Choroid plexus epithelial cell (primary cell): ENCODE results near the gene SLC35F1.

ENCODE experiments used
- DNase-seq: peaks from one replicate; pipeline ENCODE4 v3.0.0-alpha.2; 2010; ENCODE audit warnings: low read depth
- H3K4me3 ChIP-seq: 2 replicates; pipeline ENCODE4 v1.5.1; 2011; ENCODE audit warnings: low read depth, mild to moderate bottlenecking, control low read depth, low read length, moderate library complexity
- TF ChIP-seq, protein P1 (sequence below): conservative IDR thresholded peaks from 2 replicates; pipeline ENCODE4 v1.5.1; 2011; ENCODE audit warnings: low read depth, mild to moderate bottlenecking, control low read depth, inconsistent platforms, low read length, moderate library complexity

Gene SLC35F1

DNA sequence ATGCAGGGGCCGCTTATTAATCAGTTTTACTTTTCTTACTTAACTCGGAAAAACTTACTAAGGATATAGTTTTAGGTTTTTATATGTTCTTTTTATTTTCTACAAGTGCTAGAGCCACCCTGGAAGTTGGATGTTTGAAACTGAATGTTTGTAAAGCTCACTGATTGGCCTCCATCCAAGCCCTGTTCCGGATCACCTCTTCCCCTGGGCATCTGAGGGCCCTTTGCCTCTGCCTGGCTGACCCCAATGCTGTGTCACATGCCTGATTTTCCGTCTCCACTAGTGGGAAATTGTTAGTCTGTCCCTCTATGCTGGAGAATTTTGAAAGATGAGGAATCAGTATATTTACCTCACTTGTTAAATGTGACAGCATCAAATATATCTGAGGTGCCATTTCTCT, 79.3 kb downstream of the SLC35F1 start:
- no peak overlapping the region for H3K4me3 ChIP-seq
- DNase-seq = no peak
- TF ChIP-seq, protein P1, sequence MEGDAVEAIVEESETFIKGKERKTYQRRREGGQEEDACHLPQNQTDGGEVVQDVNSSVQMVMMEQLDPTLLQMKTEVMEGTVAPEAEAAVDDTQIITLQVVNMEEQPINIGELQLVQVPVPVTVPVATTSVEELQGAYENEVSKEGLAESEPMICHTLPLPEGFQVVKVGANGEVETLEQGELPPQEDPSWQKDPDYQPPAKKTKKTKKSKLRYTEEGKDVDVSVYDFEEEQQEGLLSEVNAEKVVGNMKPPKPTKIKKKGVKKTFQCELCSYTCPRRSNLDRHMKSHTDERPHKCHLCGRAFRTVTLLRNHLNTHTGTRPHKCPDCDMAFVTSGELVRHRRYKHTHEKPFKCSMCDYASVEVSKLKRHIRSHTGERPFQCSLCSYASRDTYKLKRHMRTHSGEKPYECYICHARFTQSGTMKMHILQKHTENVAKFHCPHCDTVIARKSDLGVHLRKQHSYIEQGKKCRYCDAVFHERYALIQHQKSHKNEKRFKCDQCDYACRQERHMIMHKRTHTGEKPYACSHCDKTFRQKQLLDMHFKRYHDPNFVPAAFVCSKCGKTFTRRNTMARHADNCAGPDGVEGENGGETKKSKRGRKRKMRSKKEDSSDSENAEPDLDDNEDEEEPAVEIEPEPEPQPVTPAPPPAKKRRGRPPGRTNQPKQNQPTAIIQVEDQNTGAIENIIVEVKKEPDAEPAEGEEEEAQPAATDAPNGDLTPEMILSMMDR = no peak

DNA sequence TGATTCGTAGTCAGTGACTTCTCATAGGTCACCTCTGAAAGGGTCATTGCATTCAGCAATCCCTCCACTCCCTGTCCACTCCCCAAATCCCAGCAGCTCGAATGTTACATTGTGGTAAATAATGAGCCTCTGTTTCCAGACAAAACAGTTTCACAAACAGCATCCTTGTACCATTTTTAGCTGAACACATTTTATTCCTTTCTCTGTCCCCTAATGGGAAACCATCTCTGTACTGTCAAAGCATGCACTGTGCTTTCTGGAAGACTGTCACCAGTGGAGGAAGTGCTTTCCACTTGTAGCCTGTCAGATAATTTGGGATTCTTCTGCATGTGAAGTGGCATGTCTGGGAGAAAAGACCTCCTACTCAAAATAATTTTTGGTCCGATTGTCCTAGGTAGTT, 82.0 kb downstream of the SLC35F1 start:
- DNase-seq = no peak
- TF ChIP-seq, protein P1 = no peak
- no peak overlapping the region for H3K4me3 ChIP-seq

DNA sequence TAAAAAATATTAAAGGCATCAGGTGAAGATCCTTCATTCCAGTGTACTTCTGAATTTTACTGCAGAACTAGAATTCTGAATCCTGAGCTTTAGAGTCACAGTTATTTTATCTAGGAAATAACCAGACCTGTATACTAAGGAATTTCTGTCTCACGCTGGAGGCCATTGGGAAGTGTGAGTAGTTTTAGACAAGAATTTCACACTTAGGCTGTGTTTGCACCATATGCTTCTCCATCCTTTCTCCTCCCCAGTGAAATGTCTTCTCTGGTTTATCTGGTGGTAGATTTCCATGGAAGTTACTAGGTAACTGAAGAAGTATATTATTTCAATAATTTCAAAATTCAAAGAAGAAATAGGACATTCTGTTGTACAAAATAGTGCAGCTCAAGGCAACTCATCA, 83.1 kb downstream of the SLC35F1 start:
- TF ChIP-seq, protein P1 = no peak
- DNase-seq = no peak
- no peak overlapping the region for H3K4me3 ChIP-seq

DNA sequence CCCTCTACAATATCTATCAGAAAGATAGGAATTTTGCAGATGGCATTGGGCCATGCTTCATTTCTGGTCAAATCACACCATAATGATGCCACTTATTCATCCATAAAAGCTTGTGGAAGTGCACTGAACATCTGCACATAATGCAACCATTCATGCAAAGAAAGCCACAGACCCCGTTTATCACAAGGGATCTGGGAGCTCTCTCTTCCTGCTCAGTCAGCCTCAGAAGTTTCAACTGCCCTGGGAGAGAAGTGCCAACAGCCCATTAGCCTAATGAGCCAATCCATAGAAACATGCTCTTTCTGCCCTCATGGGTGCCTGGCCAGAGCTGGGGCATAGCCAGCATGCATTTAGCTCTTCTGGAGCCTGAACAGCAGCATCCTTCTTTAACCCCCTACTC, 85.8 kb downstream of the SLC35F1 start:
- TF ChIP-seq, protein P1 = no peak
- H3K4me3 ChIP-seq = no peak overlapping the region
- no peak for DNase-seq

DNA sequence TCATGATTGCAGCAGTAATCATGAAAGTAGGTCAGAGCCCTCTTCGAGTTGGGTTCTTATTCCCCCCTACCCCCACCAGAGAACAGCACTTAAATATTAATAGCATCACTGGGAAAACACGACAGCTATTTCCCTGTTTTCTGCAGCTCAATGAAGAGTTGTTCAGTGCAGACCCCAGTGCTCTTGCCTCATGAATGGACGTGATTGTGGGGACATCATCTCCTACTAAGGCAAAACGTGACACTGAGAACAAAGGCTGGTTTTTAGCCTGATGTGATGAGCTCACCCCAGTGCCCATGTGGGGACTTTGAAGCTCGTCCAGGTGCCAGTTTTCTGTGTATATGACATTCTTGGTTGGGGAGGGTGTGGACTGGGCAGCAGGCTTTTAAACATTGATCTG, 105.9 kb downstream of the SLC35F1 start:
- TF ChIP-seq, protein P1 = no peak
- no peak overlapping the region for H3K4me3 ChIP-seq
- no peak for DNase-seq

DNA sequence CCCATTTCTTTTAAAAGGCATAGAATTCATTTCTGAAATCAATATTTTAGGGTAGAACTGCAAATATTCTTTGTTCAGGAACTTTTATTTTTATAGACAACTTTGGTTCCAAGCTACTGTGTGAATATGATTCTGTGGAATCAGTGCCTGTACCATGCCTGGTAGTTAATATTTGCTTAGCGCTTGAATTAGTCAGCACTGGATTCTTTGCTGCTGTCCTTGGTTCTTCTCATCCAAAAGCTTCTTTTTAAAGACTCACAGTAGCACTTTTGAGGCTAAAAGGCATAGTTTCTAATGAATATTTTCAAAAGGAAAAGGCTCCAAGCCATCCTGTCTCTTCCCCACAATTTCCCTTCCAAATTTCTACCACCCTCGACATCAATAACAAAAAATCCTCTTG, 109.5 kb downstream of the SLC35F1 start:
- DNase-seq = no peak
- TF ChIP-seq, protein P1 = no peak
- H3K4me3 ChIP-seq = no peak overlapping the region

DNA sequence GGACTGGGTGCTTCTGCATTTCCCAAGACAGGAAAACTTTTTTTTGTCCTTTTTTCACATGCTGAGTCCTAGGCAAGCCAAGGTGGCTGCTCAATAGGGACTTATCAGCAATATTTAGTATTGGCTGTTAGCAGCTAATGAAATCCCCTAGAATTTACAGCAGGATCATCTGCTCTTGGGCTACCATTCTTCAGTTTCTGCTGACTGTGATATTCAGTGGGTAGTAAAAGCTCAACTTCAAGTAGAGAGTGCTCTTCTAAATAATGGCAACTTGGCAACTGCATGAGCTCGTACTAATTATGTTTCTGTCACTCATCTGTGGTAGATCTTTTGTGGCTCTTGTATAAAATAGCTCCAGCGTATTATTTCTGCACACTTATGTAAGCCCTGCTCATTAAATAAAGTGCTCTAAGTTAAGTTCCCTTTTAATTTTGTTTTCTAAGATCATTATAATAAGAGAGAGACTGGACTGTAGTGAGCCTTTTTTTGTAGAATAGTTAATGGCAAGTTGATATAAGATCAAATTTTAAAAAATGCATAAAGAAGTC, 110.3 kb downstream of the SLC35F1 start:
- TF ChIP-seq, protein P1 = no peak
- no peak overlapping the region for H3K4me3 ChIP-seq
- DNase-seq = no peak
